GM19193 (cell line): ENCODE data around the gene SNTA1.

Source experiments
- POLR2A ChIP-seq: IDR thresholded peaks from 4 replicates; pipeline ENCODE4 v1.6.1; 2011; ENCODE audit not compliant: insufficient read depth, insufficient read length; ENCODE audit errors: extremely low read depth

SNTA1 gene

DNA sequence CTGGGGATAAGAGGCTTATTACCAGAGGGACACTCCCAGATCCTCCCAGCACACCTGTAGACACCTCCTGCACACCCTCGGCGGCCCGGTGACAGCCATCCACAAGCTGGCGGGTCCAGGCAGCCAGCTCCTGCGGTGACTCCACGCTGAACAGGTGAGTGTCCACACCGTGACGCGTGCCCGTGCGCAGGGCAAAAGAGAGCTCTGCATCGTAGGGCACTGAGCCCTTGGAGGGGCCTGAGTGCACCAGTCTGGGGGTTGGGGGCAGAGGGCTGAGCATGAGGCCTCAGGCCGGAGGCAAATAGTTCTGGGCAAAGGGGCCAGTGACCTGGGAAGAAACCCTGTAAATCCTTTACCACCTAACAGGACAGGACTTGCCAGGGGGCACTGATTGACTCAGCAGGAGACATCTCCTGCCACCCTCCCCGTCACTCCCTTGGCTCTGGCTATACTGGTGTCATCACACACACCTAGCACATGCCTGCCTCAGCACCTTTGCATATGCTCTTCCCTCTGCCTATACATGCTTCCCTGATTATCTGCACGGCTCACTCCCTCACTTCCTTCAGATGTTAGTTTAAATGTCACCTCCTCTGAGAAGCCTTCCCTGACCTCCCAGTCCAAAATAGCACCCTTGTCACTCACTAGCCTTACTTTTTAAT is 33.4 kb downstream of the SNTA1 start:
- TF ChIP-seq POLR2A, result no peak

DNA sequence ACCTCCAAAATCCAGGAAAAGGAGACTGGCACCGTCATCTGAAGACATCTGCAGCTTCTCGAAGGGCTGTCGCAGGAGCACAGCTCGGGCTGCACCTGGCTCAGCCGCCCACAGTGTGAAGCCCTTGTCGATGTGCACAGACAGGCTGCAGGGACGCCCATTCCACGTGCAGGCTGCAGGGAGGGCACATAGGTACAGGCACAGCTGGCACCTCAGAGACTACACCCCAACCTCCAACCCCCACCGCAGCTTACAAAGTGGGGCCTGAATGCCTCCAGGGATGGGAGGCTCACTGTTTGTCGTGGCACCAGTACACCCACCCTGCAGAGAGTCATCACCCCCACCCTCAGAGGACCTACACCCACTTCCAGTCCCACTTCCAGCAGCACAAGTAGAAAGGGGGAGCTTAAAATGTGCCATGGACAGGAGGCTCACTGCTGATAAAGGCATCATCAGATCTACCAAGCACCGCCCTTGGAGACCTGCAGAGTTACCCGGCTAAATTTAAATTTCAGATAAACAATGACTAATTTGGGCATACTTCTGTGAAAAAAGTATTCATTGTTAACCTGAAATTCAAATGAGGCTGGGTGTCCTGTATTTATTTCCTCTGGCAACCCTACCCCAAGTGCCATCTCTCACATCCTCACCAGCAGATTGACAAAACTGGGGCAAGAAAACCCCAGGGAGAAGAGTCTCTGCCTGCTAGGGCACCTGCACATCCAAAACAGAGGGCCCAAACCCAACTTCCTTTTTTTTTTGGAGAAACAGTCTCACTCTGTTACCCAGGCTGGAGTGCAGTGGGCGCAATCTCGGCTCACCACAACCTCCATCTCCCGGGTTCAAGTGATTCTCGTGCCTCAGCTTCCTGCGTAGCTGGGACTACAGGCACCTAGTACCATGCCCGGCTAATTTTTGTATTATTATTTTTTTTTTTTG is 34.6 kb downstream of the SNTA1 start:
- no peak for TF ChIP-seq POLR2A

DNA sequence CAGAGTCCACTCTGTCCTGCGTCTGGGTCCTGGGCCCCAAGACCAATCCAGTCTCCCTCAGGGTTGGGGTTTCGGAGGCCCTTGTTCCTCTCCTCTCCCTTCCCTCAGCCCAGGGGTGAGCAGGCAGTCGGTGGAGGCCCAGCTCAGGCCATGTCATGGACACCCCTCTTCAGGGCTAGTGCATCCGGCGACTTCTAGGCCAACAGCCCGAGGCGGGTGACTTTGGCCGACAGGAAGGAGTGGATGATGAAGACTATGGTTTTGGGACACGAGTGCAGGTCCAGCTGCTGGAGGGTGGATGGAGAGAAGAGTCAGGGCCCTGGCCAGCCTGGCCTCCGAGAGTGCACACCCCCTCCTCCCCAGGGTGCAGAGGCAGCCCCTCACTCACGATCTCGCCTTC is 35.2 kb downstream of the SNTA1 start:
- no peak for TF ChIP-seq POLR2A

DNA sequence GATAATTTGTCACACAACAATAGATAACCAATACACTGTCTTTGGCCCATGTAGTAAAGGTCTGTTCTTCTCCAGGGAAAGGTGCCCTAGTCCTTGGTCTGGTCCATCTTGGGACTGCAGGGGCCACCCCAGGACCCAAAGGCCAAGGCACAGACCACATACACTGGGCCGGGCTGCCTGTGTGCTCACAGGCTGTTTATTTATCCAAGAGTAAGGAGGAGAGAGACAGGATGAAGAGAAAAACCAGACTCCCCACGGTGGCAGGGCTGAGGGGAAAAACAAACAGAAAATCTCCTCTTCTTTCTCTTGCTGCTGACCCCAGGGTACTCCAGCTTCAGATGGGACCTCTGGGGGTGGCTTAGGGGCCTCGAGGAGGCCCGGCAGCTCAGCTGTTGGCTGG is 35.8 kb downstream of the SNTA1 start:
- TF ChIP-seq POLR2A, result no peak

DNA sequence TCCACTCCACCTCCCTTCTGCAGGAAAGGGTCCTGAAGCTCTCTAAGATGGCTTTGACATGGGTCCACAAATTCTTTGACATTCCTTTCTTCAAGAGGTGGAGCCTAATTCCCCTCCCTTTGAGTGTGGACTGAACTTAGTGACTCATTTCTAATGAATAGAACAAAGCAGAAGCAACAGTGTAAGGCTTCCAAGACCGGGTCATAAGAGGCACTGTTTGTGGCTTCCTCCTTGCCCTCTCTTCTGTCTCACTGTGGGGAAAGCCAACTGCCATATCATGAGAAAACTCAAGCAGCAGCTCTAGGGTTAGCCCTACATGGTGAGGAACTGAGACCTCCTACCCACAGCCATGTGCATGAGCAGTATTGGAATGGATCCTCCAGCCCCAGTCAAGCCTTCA is 36.3 kb downstream of the SNTA1 start:
- TF ChIP-seq POLR2A, result no peak

DNA sequence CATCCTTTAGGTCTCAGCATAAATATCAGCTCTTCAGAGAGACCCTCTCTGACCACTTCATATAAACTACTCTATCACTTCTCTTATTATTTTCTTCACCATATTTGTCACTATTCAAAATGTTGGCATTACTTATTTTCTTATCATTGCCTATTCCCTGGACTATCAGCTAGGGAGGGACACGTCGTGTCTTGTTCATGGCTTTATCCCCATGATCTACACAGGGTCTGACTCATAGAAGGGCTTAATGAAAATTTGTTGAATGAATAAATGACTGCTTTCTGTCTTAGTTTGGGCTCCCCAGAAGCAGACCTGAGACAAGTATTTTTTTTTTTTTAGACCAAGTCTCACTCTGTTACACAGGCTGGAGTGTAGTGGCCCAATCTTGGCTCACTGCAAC is 39.3 kb downstream of the SNTA1 start:
- TF ChIP-seq POLR2A, result no peak

DNA sequence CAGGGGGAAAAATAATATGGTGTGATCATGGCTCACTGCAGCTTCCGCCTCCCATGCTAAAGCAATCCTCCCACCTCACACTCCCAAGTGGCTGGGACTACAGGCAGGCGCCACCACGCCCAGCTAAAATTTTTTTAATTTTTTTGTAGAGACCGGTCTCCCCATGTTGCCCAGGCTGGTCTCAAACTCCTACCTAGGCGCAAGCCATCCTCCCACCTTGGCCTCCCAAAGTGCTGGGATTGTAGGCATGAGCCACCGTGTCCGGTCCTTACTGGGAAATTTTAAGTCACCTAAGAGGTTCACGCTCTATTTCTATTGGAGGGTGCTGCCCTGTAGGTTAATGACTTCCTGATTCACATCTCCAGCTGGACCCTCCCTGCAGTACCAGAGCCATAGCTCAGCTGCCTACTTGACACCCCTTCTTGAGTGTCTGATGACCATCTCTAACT is 41.6 kb downstream of the SNTA1 start:
- TF ChIP-seq POLR2A, result no peak

DNA sequence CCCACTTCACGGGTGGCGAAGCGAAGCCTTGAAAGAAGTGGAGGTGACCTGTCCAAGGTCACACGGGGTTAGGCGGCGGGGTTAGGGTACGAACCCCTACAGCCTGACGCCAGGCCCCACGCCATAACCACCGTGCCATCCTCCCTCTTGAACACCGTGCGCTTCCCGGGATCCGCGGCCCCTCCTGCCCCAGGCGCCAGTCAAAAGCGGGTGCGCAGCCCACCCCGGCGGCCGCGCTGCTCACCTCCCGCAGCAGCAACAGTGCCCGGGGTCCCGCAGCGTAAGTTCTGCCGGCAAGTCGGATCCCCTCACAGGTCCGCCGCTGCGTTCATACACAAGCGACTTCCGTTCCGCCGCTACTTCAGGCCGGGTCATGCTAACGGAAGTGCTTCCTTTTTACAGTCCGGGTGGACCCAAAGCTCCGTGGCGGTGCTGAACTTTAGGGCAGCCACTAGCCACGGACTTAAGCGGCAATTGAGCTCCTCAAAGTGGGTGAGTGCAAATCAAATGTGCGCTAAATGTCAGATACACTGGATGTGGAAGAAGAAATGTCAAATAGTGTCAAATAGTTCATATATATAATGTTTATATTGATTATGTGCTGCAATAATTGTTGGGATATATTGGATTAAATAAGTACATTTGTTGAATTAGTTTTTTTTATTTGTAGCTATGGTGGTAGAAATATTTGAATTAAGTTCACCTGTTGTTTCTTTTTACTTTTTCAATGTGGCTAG is 42.2 kb downstream of the SNTA1 start, which contains the start of gene CDK5RAP1:
CDK5RAP1 (minus strand) TSS at position 336 of the 737 bp plus-strand sequence. CDS start 4,455 bp downstream, outside the sequence.
- peak; percentile 83 for TF ChIP-seq POLR2A

DNA sequence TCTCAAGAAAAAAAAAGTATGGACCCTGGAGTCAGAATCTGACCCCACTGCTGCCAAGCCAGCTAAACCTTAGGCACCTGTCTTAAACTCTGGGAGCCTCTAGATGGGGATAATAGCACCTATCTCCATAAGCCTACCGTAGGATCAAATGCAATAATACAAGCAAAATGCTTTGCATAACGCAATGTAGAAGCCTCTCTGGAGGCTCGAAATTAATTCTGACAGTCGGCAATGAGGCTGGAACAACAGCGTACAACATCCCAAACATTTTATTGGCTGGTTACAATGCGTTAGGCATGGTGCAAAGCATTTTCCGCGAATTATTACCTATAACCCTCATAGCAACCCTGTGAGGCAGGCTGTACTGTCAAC is 42.8 kb downstream of the SNTA1 start:
- TF ChIP-seq POLR2A, result no peak

DNA sequence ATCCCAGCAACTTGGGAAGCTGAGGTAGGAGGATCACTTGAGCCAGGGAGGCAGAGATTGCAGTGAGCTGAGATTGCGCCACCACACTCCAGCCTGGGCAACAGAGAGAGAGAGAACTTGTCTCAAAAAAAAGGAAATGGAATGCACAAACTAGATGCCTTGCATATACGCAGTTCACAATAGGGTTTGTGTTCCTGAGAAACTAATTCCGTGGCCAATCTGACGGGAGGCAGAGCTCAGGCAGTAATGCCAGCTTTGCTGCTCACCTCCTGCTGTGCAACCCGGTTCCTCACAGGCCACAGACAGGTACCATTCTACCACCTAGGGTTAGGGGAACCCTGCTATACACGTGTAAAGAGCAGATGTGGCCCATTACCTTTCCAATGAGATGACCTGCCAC is 43.6 kb downstream of the SNTA1 start:
- no peak for TF ChIP-seq POLR2A

DNA sequence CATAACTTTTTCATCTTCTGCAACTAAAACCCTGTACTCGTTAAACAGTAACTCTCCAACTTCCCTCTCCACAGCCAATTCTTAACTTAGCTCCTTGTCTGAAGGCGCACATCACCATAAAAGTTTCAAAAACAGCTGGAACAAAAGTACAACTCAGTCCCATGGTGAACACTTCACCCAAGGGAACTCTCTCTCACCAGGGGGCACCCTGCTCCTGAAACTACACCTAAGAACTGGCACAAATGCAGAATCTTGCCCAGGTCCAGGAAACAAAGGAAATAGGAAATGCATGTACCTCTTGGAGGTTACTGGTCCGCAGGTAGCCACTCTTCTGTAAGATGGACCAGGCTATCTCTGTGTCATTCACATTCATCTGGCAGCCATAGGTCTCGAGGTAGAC is 48.8 kb downstream of the SNTA1 start:
- no peak for TF ChIP-seq POLR2A

DNA sequence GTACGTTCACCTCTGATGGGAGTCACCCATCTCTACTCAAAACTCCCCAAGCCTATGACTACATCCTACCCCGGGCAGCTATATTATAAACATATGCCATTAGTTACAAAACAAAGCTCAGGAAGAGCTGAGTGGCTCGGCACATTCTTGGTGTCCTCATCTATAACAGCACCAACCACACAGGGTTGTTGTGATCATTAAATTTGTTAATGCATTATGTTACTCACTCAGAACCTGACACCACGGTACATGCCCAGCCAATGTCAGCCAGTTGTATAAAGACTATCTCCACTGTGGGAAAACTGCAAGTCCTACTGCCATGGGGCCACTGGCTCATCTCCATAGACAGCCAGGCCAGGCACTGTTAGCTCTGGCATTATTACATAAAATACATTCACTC is 50.0 kb downstream of the SNTA1 start:
- TF ChIP-seq POLR2A, result no peak

DNA sequence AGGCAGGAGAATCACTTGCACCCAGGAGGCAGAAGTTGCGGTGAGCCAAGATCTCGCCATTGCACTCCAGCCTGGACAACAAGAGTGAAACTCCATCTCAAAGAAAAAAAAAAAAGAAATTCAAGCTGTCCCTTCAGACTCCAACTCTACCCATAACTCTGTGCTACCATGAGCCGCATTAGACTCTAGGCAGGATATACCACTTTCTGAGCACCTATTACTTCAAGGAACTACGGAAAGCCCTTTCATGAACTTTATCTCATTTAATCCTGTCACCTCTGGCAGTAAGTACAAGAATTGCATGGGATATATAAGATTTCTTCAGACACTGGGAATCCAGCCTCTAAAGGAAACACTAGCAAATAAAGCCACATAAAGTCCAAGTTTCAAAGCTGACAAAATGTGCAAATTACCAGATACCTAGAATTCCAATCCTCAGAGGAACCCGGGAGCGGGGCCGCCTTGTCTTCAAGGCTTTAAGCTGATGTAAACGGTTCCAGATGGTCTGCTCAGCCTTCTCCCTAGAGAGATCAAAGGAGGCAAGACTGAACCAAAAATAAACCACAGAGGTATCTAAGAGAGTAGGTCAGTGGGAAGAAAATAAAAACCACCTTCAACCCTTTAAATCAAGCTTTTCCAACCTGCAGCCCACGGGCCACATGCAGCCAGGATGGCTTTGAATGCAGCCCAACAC is 51.7 kb downstream of the SNTA1 start:
- TF ChIP-seq POLR2A, result no peak

DNA sequence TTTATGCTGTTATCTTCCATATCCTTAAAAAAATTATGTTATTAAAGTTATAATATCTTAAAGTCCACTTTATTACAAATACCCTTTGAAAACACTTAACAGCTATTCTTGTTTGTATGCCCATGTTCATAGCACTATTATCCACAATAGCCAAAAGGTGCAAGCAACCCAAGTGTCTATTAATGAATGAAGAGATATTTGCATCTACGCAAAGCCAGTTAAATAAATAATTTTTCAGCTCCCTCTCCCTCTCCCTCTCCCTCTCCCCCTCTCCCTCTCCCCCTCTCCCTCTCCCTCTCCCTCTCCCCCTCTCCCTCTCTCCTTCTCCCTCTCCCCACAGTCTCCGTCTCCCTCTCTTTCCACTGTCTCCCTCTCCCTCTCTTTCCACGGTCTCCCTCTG is 55.3 kb downstream of the SNTA1 start:
- no peak for TF ChIP-seq POLR2A

DNA sequence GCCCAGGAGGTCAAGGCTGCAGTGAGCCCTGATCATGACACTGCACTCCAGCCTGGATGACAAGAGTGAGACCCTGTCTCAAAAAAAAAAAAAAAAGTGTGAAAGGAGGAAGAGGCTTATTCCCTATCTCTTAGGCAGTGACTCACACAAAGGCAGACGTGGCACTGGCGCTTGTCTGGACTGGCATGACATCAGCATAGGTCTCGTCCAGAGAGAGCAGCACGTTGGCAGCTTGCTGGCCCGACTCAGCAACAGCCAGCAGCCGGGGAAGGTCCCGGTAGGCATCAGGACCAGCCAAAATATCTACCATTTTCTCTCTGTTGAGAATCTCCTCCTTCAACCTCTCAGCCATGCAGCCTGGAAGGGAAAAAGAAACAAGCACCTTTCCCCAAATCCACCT is 56.4 kb downstream of the SNTA1 start:
- no peak for TF ChIP-seq POLR2A
